Sigmoid colon (tissue), 4 donors: ENCODE results near the gene ANO2.

ENCODE experiments used
- EP300 ChIP-seq, 4 donors: sonication (generic); formaldehyde crosslinking; IDR thresholded peaks; one replicate each; pipeline ENCODE4 v1.6.1; 2017; ENCODE audit warnings: antibody characterized with exemption in 4 of 4
- POLR2AphosphoS5 ChIP-seq, 4 donors: sonication (generic); formaldehyde crosslinking; IDR thresholded peaks; one replicate each; pipeline ENCODE4 v1.6.1; 2017; ENCODE audit warnings: antibody characterized with exemption in 4 of 4
- TF ChIP-seq, protein P1 (sequence below), 4 experiments: fragments of 450-650 bp in 3 of 4; fragments of 200-600 bp in 1 of 4; IDR thresholded peaks; one replicate each; pipeline ENCODE4 v1.5.1; 2016 to 2019; ENCODE audit warnings: antibody characterized with exemption in 4 of 4, mild to moderate bottlenecking in 3 of 4, moderate library complexity in 2 of 4

DNA sequence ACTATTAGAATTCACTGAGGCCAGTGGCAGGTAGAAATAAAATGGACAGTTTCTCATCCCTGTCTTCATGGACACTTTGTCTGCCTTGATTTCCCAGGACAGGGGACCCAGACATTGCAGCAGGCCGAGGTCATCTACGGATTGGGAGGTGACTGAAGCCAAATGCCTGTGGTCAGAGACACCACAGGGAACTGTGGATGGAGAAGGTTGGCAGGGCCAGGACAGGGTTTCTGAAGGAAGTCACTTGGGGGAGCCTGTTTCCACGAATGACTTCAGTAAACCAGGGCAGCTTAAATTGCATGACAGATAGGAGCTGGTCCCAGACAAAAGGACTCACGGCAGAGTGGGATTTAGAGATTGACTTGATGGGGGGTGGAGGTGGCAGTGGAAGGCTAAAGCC lies 288.2 kb downstream of the ANO2 start:
- TF ChIP-seq, protein P1, sequence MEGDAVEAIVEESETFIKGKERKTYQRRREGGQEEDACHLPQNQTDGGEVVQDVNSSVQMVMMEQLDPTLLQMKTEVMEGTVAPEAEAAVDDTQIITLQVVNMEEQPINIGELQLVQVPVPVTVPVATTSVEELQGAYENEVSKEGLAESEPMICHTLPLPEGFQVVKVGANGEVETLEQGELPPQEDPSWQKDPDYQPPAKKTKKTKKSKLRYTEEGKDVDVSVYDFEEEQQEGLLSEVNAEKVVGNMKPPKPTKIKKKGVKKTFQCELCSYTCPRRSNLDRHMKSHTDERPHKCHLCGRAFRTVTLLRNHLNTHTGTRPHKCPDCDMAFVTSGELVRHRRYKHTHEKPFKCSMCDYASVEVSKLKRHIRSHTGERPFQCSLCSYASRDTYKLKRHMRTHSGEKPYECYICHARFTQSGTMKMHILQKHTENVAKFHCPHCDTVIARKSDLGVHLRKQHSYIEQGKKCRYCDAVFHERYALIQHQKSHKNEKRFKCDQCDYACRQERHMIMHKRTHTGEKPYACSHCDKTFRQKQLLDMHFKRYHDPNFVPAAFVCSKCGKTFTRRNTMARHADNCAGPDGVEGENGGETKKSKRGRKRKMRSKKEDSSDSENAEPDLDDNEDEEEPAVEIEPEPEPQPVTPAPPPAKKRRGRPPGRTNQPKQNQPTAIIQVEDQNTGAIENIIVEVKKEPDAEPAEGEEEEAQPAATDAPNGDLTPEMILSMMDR (IDR thresholded peaks at IDR 0.05): no peak
- TF ChIP-seq POLR2AphosphoS5 (IDR thresholded peaks at IDR 0.05) (no peak), EP300 (IDR thresholded peaks at IDR 0.05) (no peak)
